Measurements from ENCODE around the gene CHCHD6. TPM values are rescaled to one million over a fixed set of nuclear protein-coding genes. Genes with fewer than 3 reads are reported as not detected.

The CHCHD6 gene
- total RNA-seq, 1 donor from 2014 or later: 17.1 TPM

GRCh38 chr3:126672340-126672739 is 31.7 kb upstream of the CHCHD6 start:
- no peak for TF ChIP-seq CTCF (IDR thresholded peaks at IDR 0.05)
- DNase-seq (ENCODE audit: low spot score): no peak
- H3K4me3 Mint-ChIP-seq (ENCODE audit: unreplicated experiment): no peak overlapping the region
- peaks cover 24% of the 10 kb centered on the region for H3K27me3 Mint-ChIP-seq (ENCODE audit: low read depth)
- H3K9me3 Mint-ChIP-seq (ENCODE audit: low read depth): peaks cover 10% of the 10 kb centered on the region
- H3K27ac Mint-ChIP-seq (ENCODE audit: unreplicated experiment): no peak overlapping the region
- H3K4me1 Mint-ChIP-seq (ENCODE audit: low read depth): no peaks in the 10 kb centered on the region
- H3K36me3 Mint-ChIP-seq (ENCODE audit: low read depth): peaks cover 2% of the 10 kb centered on the region

GRCh38 chr3:126672741-126673140 is 31.3 kb upstream of the CHCHD6 start:
- peaks cover 10% of the 10 kb centered on the region for H3K9me3 Mint-ChIP-seq (ENCODE audit: low read depth)
- peaks cover 28% of the 10 kb centered on the region for H3K27me3 Mint-ChIP-seq (ENCODE audit: low read depth)
- no peaks in the 10 kb centered on the region for H3K4me1 Mint-ChIP-seq (ENCODE audit: low read depth)
- no peak for TF ChIP-seq CTCF (IDR thresholded peaks at IDR 0.05)
- H3K36me3 Mint-ChIP-seq (ENCODE audit: low read depth): peaks cover 2% of the 10 kb centered on the region
- no peak overlapping the region for H3K27ac Mint-ChIP-seq (ENCODE audit: unreplicated experiment)
- no peak overlapping the region for H3K4me3 Mint-ChIP-seq (ENCODE audit: unreplicated experiment)
- no peak for DNase-seq (ENCODE audit: low spot score)

GRCh38 chr3:126676919-126677705 is 26.9 kb upstream of the CHCHD6 start:
- TF ChIP-seq CTCF (IDR thresholded peaks at IDR 0.05): no peak
- H3K27me3 Mint-ChIP-seq (ENCODE audit: low read depth): peaks cover 28% of the 10 kb centered on the region
- no peak overlapping the region for H3K27ac Mint-ChIP-seq (ENCODE audit: unreplicated experiment)
- H3K4me1 Mint-ChIP-seq (ENCODE audit: low read depth): peaks cover 3% of the 10 kb centered on the region
- H3K36me3 Mint-ChIP-seq (ENCODE audit: low read depth): peaks cover 2% of the 10 kb centered on the region
- peaks cover 10% of the 10 kb centered on the region for H3K9me3 Mint-ChIP-seq (ENCODE audit: low read depth)
- no peak for DNase-seq (ENCODE audit: low spot score)
- H3K4me3 Mint-ChIP-seq (ENCODE audit: unreplicated experiment): no peak overlapping the region

GRCh38 chr3:126677862-126678503 is 26.1 kb upstream of the CHCHD6 start:
- Mint-ChIP-seq H3K36me3 (ENCODE audit: low read depth) (peaks cover 2% of the 10 kb centered on the region), H3K27me3 (ENCODE audit: low read depth) (peaks cover 32% of the 10 kb centered on the region), H3K4me3 (ENCODE audit: unreplicated experiment) (no peak overlapping the region), H3K4me1 (ENCODE audit: low read depth) (peaks cover 3% of the 10 kb centered on the region), H3K9me3 (ENCODE audit: low read depth) (peaks cover 10% of the 10 kb centered on the region), H3K27ac (ENCODE audit: unreplicated experiment) (no peak overlapping the region)
- no peak for DNase-seq (ENCODE audit: low spot score)
- TF ChIP-seq CTCF (IDR thresholded peaks at IDR 0.05): no peak

- no peak for DNase-seq (ENCODE audit: low spot score)
- peaks cover 32% of the 10 kb centered on the region for H3K27me3 Mint-ChIP-seq (ENCODE audit: low read depth)
Measured at GRCh38 chr3:126678693-126679317, 25.2 kb upstream of the CHCHD6 start.

More at GRCh38 chr3:126678693-126679317, 25.2 kb upstream of the CHCHD6 start:
- peak; percentile 12 for TF ChIP-seq CTCF (IDR thresholded peaks at IDR 0.05)
- peaks cover 2% of the 10 kb centered on the region for H3K36me3 Mint-ChIP-seq (ENCODE audit: low read depth)
- H3K4me3 Mint-ChIP-seq (ENCODE audit: unreplicated experiment): no peak overlapping the region
- H3K4me1 Mint-ChIP-seq (ENCODE audit: low read depth): peaks cover 3% of the 10 kb centered on the region
- no peak overlapping the region for H3K27ac Mint-ChIP-seq (ENCODE audit: unreplicated experiment)
- H3K9me3 Mint-ChIP-seq (ENCODE audit: low read depth): peaks cover 9% of the 10 kb centered on the region

Data from chondrocyte (in vitro differentiated cells).